H1 (cell line): ENCODE measurements around the gene GLP1R. TPM values are rescaled to one million over a fixed set of nuclear protein-coding genes. Genes with fewer than 3 reads are reported as not detected.

Experiments used
- CTCF ChIA-PET: fragments of 300-600 bp; sonication (Branson Sonifier 250); formaldehyde crosslinking; loops from one replicate; lab custom pipeline; 2021; ENCODE audit not compliant: partially characterized antibody; lab: Charles Lee
- POLR2A ChIA-PET: fragments of 300-600 bp; sonication (Branson Sonifier 250); formaldehyde crosslinking; loops from one replicate; lab custom pipeline; 2021; ENCODE audit warnings: inconsistent platforms; ENCODE audit not compliant: partially characterized antibody; lab: Charles Lee
- DNase-seq, 2 experiments: peaks; one replicate each; pipeline versions ENCODE4 v3.0.0 to v3.0.0-alpha.2; 2010 to 2022; ENCODE audit warnings: low spot score in 2 of 2, low read depth in 1 of 2, mixed read lengths in 1 of 2
- FAIRE-seq: peaks from 2 replicates; lab custom pipeline; 2011; peaks lifted over from hg19 to GRCh38; lab: Jason Lieb, UNC
- H2AFZ ChIP-seq: 2 replicates; pipeline ENCODE4 v1.8.1; 2012; ENCODE audit warnings: low read length, inconsistent platforms
- H2AK5ac ChIP-seq: 2 replicates; pipeline ENCODE4 v1.6.1; 2013; ENCODE audit warnings: low read depth, low read length
- H2BK120ac ChIP-seq: replicated peaks from 2 replicates; pipeline ENCODE3; 2013; ENCODE audit warnings: low read depth, low read length, inconsistent platforms
- H2BK12ac ChIP-seq: 2 replicates; pipeline ENCODE4 v1.6.1; 2013; ENCODE audit warnings: low read depth, low read length
- H2BK15ac ChIP-seq: 2 replicates; pipeline ENCODE4 v1.6.1; 2013; ENCODE audit warnings: low read length
- H2BK20ac ChIP-seq: 2 replicates; pipeline ENCODE4 v1.6.1; 2013; ENCODE audit warnings: low read length
- H2BK5ac ChIP-seq: 2 replicates; pipeline ENCODE4 v1.6.1; 2013; ENCODE audit warnings: low read depth, low read length
- H3K14ac ChIP-seq: 2 replicates; pipeline ENCODE4 v1.6.1; 2013; ENCODE audit warnings: inconsistent platforms; ENCODE audit not compliant: insufficient read length
- H3K18ac ChIP-seq: 2 replicates; pipeline ENCODE4 v1.6.1; 2013; ENCODE audit warnings: low read length; ENCODE audit errors: extremely low read depth
- H3K23ac ChIP-seq: 2 replicates; pipeline ENCODE4 v1.6.1; 2013; ENCODE audit warnings: inconsistent platforms; ENCODE audit not compliant: insufficient read length
- H3K23me2 ChIP-seq: 2 replicates; pipeline ENCODE4 v1.6.1; 2013; ENCODE audit warnings: low read depth, low read length
- H3K27ac ChIP-seq: 2 replicates; pipeline ENCODE4 v1.6.1; 2011; ENCODE audit warnings: low read depth, low read length, inconsistent platforms
- H3K27me3 ChIP-seq, 4 experiments: replicated peaks in 1 of 4; 1 replicate in 1 of 4; 2 replicates in 3 of 4; pipeline versions ENCODE4 v1.6.1 to v1.8.1; 2011 to 2013; ENCODE audit warnings: low read length in 3 of 4, mild to moderate bottlenecking in 3 of 4, inconsistent platforms in 2 of 4, mixed read lengths in 2 of 4, moderate library complexity in 1 of 4; ENCODE audit not compliant: control insufficient read depth in 3 of 4, insufficient read depth in 3 of 4; ENCODE audit errors: extremely low read depth in 1 of 4
- H3K36me3 ChIP-seq, 4 experiments: 2 replicates each; pipeline versions ENCODE4 v1.6.1 to v1.8.1; 2011 to 2013; ENCODE audit warnings: mild to moderate bottlenecking in 4 of 4, low read length in 3 of 4, moderate library complexity in 2 of 4, control low read depth in 1 of 4, inconsistent platforms in 1 of 4; ENCODE audit not compliant: insufficient read depth in 4 of 4, control insufficient read depth in 2 of 4
- H3K4ac ChIP-seq: replicated peaks from 2 replicates; pipeline ENCODE3; 2013; ENCODE audit warnings: low read length, low read depth, mixed read lengths, inconsistent platforms; ENCODE audit not compliant: insufficient read length
- H3K4me1 ChIP-seq, 4 experiments: replicated peaks in 1 of 4; 1 replicate in 1 of 4; 2 replicates in 3 of 4; pipeline versions ENCODE4 v1.6.1 to v1.8.1; 2011 to 2013; ENCODE audit warnings: low read length in 3 of 4, inconsistent platforms in 2 of 4, mixed read lengths in 1 of 4; ENCODE audit not compliant: insufficient read depth in 4 of 4, control insufficient read depth in 3 of 4
- H3K4me2 ChIP-seq, 2 experiments: 2 replicates each; pipeline versions ENCODE4 v1.6.1 to v1.8.1; 2011 to 2013; ENCODE audit warnings: low read depth in 2 of 2, low read length in 2 of 2, control low read depth in 1 of 2, inconsistent platforms in 1 of 2, mild to moderate bottlenecking in 1 of 2; ENCODE audit not compliant: insufficient read depth in 1 of 2
- H3K4me3 ChIP-seq, 4 experiments: fragments of 200-600, 300-600 bp in 1 of 4; sonication (generic), shearing (Covaris generic), sonication (Bioruptor Twin) in 1 of 4; 2 replicates each; pipeline versions ENCODE4 v1.5.1 to v1.8.1; 2011 to 2016; ENCODE audit warnings: low read length in 4 of 4, low read depth in 3 of 4, control low read depth in 2 of 4, inconsistent platforms in 2 of 4, mild to moderate bottlenecking in 2 of 4, mixed read lengths in 1 of 4, moderate library complexity in 1 of 4; ENCODE audit not compliant: insufficient read depth in 2 of 4; ENCODE audit errors: extremely low read depth in 1 of 4
- H3K56ac ChIP-seq: replicated peaks from 2 replicates; pipeline ENCODE3; 2013; ENCODE audit warnings: low read depth, mild to moderate bottlenecking, mixed read lengths, low read length, inconsistent platforms; ENCODE audit not compliant: insufficient read length
- H3K79me1 ChIP-seq: 2 replicates; pipeline ENCODE4 v1.6.1; 2013; ENCODE audit warnings: low read depth, low read length, control low read depth
- H3K79me2 ChIP-seq, 2 experiments: 2 replicates each; pipeline versions ENCODE4 v1.6.1 to v1.8.1; 2012 to 2013; ENCODE audit warnings: low read length in 2 of 2, mild to moderate bottlenecking in 2 of 2, inconsistent platforms in 1 of 2; ENCODE audit not compliant: insufficient read depth in 2 of 2, control insufficient read depth in 1 of 2
- H3K9ac ChIP-seq, 4 experiments: replicated peaks in 1 of 4; 1 replicate in 1 of 4; 2 replicates in 3 of 4; pipeline versions ENCODE4 v1.6.1 to v1.8.1; 2011 to 2013; ENCODE audit warnings: low read depth in 3 of 4, low read length in 3 of 4, control low read depth in 2 of 4, mild to moderate bottlenecking in 2 of 4, moderate library complexity in 2 of 4, inconsistent platforms in 1 of 4; ENCODE audit errors: extremely low read depth in 1 of 4
- H3K9me3 ChIP-seq, 2 experiments: 2 replicates each; pipeline versions ENCODE4 v1.6.1 to v1.8.1; 2012 to 2013; ENCODE audit warnings: mild to moderate bottlenecking in 2 of 2, moderate library complexity in 2 of 2, control low read depth in 1 of 2, inconsistent platforms in 1 of 2, low read depth in 1 of 2, low read length in 1 of 2, mixed read lengths in 1 of 2; ENCODE audit not compliant: insufficient read depth in 2 of 2
- H4K20me1 ChIP-seq, 2 experiments: replicated peaks in 1 of 2; 2 replicates each; pipeline versions ENCODE3 to v1.8.1; 2011 to 2013; ENCODE audit warnings: inconsistent platforms in 2 of 2, low read length in 2 of 2, mild to moderate bottlenecking in 1 of 2; ENCODE audit not compliant: insufficient read depth in 2 of 2, control insufficient read depth in 1 of 2
- H4K5ac ChIP-seq: 2 replicates; pipeline ENCODE4 v1.6.1; 2013; ENCODE audit warnings: low read length, low read depth, mixed read lengths, inconsistent platforms; ENCODE audit not compliant: insufficient read length
- H4K8ac ChIP-seq: 2 replicates; pipeline ENCODE4 v1.8.0; 2013; ENCODE audit warnings: mild to moderate bottlenecking, moderate library complexity, low read length, inconsistent platforms; ENCODE audit not compliant: insufficient read depth; ENCODE audit errors: extremely low read depth
- H4K91ac ChIP-seq: replicated peaks from 2 replicates; pipeline ENCODE3; 2013; ENCODE audit warnings: low read length, mixed read lengths, inconsistent platforms; ENCODE audit not compliant: insufficient read length
- CHD1 ChIP-seq: IDR thresholded peaks from 2 replicates; pipeline ENCODE4 v1.6.1; 2012; ENCODE audit warnings: low read depth, low read length, improper control_type of control experiment
- CTBP2 ChIP-seq: IDR thresholded peaks from 2 replicates; pipeline ENCODE4 v1.7.0; 2011; ENCODE audit warnings: borderline replicate concordance, mild to moderate bottlenecking, moderate library complexity, mixed read lengths, low read length; ENCODE audit not compliant: insufficient read depth, insufficient read length
- EP300 ChIP-seq, 2 experiments: IDR thresholded peaks; 1 replicate in 1 of 2; 2 replicates in 1 of 2; pipeline ENCODE4 v1.6.1; 2011 to 2012; ENCODE audit warnings: low read depth in 2 of 2, low read length in 2 of 2, mild to moderate bottlenecking in 2 of 2, borderline replicate concordance in 1 of 2, inconsistent platforms in 1 of 2, moderate library complexity in 1 of 2
- FOSL1 ChIP-seq: IDR thresholded peaks from 2 replicates; pipeline ENCODE4 v1.6.1; 2011; ENCODE audit warnings: mild to moderate bottlenecking, low read depth, low read length, moderate library complexity; ENCODE audit not compliant: insufficient read depth
- HDAC6 ChIP-seq: IDR thresholded peaks from one replicate; pipeline ENCODE4 v1.7.1; 2012; ENCODE audit warnings: low read depth, mild to moderate bottlenecking, inconsistent platforms, low read length, moderate library complexity
- KDM1A ChIP-seq: fragments of 200-600, 300-600 bp; sonication (generic); IDR thresholded peaks from 2 replicates; pipeline ENCODE4 v1.7.1; 2016; ENCODE audit warnings: mild to moderate bottlenecking, low read length, borderline replicate concordance
- NANOG ChIP-seq: IDR thresholded peaks from 2 replicates; pipeline ENCODE4 v1.6.1; 2011; ENCODE audit warnings: low read length, low read depth, mild to moderate bottlenecking, inconsistent platforms; ENCODE audit not compliant: insufficient read depth, poor library complexity, severe bottlenecking
- POLR2A ChIP-seq, 2 experiments: IDR thresholded peaks; 1 replicate in 1 of 2; 2 replicates in 1 of 2; pipeline ENCODE4 v1.6.1; 2011; ENCODE audit warnings: low read depth in 2 of 2, low read length in 2 of 2, mild to moderate bottlenecking in 2 of 2; ENCODE audit errors: control extremely low read depth in 1 of 2
- POU5F1 ChIP-seq: IDR thresholded peaks from 2 replicates; pipeline ENCODE4 v1.6.1; 2011; ENCODE audit warnings: low read depth, mild to moderate bottlenecking, low read length, moderate library complexity
- RNF2 ChIP-seq: fragments of 200-900, 300-1000 bp; sonication (generic); IDR thresholded peaks from 2 replicates; pipeline ENCODE4 v1.7.1; 2016; ENCODE audit warnings: borderline replicate concordance, low read depth, mild to moderate bottlenecking, antibody characterized with exemption, low read length; ENCODE audit not compliant: poor library complexity, severe bottlenecking; ENCODE audit errors: missing control alignments
- SP1 ChIP-seq: IDR thresholded peaks from 2 replicates; pipeline ENCODE4 v1.6.1; 2011; ENCODE audit warnings: low read depth, low read length
- TCF12 ChIP-seq: IDR thresholded peaks from 2 replicates; pipeline ENCODE4 v1.6.1; 2011; ENCODE audit warnings: low read depth, mild to moderate bottlenecking, low read length
- YY1 ChIP-seq: IDR thresholded peaks from 2 replicates; pipeline ENCODE4 v1.6.1; 2011; ENCODE audit warnings: low read depth, mild to moderate bottlenecking, low read length
- WGBS, 2 experiments: shearing (Covaris generic) in 1 of 2; methylation state at CpG; one replicate each; pipeline versions ENCODE4 v1.1.6 to v1.1.7; 2013 to 2015; ENCODE audit warnings: low lambda C conversion rate in 2 of 2, mixed read lengths in 2 of 2, inconsistent platforms in 1 of 2, low coverage in 1 of 2, missing lambda C conversion rate in 1 of 2; ENCODE audit not compliant: insufficient replicate concordance in 2 of 2, insufficient coverage in 1 of 2, insufficient read length in 1 of 2; ENCODE audit errors: extremely low coverage in 1 of 2, missing lambda C conversion rate in 1 of 2; 5-methylcytosine and 5-hydroxymethylcytosine counted together
- polyA plus RNA-seq, 7 experiments: library from polyadenylated mRNA; depleted of rRNA in 3 of 7; stranded (reverse) in 5 of 7; unstranded in 2 of 7; fragments of >200 nt in 5 of 7; fragments of 200-250 nt in 2 of 7; gene quantifications; 1 replicate in 5 of 7; 2 replicates in 1 of 7; 4 replicates in 1 of 7; pipeline versions ENCODE4 v1.2.1 to v1.2.3, GENCODE V29; 2011 to 2013; ENCODE audit warnings: missing spikeins in 2 of 7, mixed read lengths in 2 of 7
- total RNA-seq: library from RNA; stranded (reverse); fragmentation: NEBNext Ultra II Directional; extraction: Animal tissue kit (Norgen Biotek cat#: 25700); gene quantifications from 2 replicates; pipeline ENCODE4 v1.2.1, GENCODE V29; 2021

Gene GLP1R
- total and polyA plus RNA-seq, 2 of the 8 experiments (the other 6 are each of a cell fraction or from before 2014, with no cell fraction given), result 2.6 to 2.7 TPM

DNA sequence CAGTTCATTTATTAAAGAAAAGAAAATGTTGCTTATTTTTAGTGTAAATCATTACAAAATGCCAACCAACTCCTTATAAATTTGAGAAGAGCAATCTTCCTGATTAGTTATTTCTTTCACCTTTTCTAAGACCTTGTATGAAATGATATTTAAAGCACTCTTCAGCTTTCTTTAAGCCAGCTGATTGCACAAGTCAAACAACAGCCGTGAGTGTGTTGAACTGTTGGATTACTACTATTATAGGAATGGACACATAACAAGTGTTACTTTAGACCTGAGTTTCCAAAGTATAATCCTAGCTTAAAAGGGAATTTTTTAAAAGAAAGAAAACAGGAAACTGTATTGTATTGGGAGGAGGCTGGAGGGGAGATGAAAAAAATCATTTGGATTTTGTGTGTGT lies 26.8 kb upstream of the GLP1R start:
- no peak overlapping the region for H3K14ac ChIP-seq
- H3K23me2 ChIP-seq, result peaks cover 2% of the 10 kb centered on the region
- no peak overlapping the region for H2BK15ac ChIP-seq
- no peak overlapping the region for H2BK5ac ChIP-seq
- H3K9ac ChIP-seq, result no peak overlapping the region
- no peak overlapping the region for H3K27ac ChIP-seq
- H3K4me2 ChIP-seq, result no peak overlapping the region
- no peak overlapping the region for H3K4me3 ChIP-seq
- 93% methylated on average over 1 of the region's 1 CpG; no CpG with 5 or more reads in 1 of the 2 experiments for WGBS, 2 experiments
- H2BK12ac ChIP-seq, result no peak overlapping the region
- H3K79me2 ChIP-seq, result no peaks in the 10 kb centered on the region
- H4K20me1 ChIP-seq, result no peaks in the 10 kb centered on the region
- no peak for DNase-seq
- no peak overlapping the region for H2AFZ ChIP-seq
- H2AK5ac ChIP-seq, result no peak overlapping the region
- no peak overlapping the region for H3K4ac ChIP-seq
- no peaks in the 10 kb centered on the region for H3K9me3 ChIP-seq
- H2BK20ac ChIP-seq, result no peak overlapping the region
- H3K56ac ChIP-seq, result no peak overlapping the region
- H3K27me3 ChIP-seq, result no peaks in the 10 kb centered on the region; a peak in 2 of 7 replicates
- no peak overlapping the region for H4K8ac ChIP-seq
- ChIA-PET POLR2A (no interaction called here), CTCF (interaction anchor here (0.8 to 6.5 kb wide), 14 partner anchors 9 to 452 kb away, joined by 3 to 27 read pairs (median 5); no protein-coding TSS in a partner anchor)
- no peak overlapping the region for H2BK120ac ChIP-seq
- no peak overlapping the region for H4K5ac ChIP-seq
- H4K91ac ChIP-seq, result no peak overlapping the region
- no peak overlapping the region for H3K18ac ChIP-seq
- H3K79me1 ChIP-seq, result no peaks in the 10 kb centered on the region
- peaks cover 0 to 4% (median 0%) of the 10 kb centered on the region in 4 experiments; a peak in 1 of 7 replicates for H3K4me1 ChIP-seq
- FAIRE-seq, result no peak
- H3K23ac ChIP-seq, result no peak overlapping the region
- no peaks in the 10 kb centered on the region for H3K36me3 ChIP-seq
- TF ChIP-seq NANOG, result no peak
- TF ChIP-seq FOSL1, result no peak
- no peak for TF ChIP-seq CHD1
- TF ChIP-seq EP300 (IDR thresholded peaks at IDR 0.05; ENCODE audit: borderline replicate concordance in 1 of 2, low read depth in 2 of 2, low read length in 2 of 2), result no peak
- no peak for TF ChIP-seq CTBP2
- no peak for TF ChIP-seq YY1
- no peak for TF ChIP-seq POLR2A (IDR thresholded peaks at IDR 0.05; ENCODE audit: control extremely low read depth in 1 of 2, low read depth in 2 of 2, low read length in 2 of 2)
- TF ChIP-seq KDM1A, result no peak
- no peak for TF ChIP-seq TCF12
- TF ChIP-seq RNF2, result no peak
- TF ChIP-seq SP1, result no peak
- TF ChIP-seq HDAC6, result no peak
- TF ChIP-seq POU5F1, result no peak
